ENCODE data around the gene RFX8.

DNA sequence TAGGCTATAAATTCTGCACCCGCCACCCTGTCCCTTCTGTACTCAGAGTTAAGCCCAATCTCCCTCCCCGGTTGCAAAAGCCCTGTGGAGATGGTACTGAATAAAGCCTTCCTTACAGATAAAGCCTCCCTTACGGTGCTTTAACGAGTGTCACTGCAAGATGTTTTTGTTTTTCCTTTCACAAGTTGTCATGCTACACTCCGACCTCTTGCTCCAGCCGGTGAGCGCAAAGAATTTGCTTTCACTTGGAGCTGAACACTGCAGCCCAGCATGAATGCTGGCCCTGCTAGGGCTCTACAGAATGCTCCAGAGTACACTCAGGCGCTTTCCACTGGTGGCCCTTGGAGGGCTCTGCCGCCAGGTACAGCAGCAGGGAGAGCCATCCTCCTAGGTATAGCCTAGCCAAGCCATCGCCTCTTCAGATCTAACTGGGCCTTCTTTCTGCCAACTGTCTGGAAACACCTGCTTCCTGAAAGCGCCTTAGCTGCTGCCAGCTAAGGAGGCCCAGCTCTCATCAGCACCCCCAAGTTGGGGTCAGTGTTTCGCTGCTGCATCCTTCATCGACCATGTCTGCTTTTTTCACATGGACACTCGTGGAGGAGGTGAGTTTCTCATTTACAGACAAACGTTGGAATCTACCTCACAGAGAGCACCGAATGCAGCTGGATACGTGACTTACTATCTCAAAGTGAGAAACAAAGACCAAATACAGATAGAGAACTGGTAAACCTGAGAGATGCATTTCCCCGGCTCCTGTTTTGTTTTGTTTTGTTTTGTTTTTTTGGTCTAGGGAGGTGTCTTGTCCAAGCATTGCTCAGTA lies 74.2 kb downstream of the RFX8 start:
- TF ChIP-seq, protein P1, sequence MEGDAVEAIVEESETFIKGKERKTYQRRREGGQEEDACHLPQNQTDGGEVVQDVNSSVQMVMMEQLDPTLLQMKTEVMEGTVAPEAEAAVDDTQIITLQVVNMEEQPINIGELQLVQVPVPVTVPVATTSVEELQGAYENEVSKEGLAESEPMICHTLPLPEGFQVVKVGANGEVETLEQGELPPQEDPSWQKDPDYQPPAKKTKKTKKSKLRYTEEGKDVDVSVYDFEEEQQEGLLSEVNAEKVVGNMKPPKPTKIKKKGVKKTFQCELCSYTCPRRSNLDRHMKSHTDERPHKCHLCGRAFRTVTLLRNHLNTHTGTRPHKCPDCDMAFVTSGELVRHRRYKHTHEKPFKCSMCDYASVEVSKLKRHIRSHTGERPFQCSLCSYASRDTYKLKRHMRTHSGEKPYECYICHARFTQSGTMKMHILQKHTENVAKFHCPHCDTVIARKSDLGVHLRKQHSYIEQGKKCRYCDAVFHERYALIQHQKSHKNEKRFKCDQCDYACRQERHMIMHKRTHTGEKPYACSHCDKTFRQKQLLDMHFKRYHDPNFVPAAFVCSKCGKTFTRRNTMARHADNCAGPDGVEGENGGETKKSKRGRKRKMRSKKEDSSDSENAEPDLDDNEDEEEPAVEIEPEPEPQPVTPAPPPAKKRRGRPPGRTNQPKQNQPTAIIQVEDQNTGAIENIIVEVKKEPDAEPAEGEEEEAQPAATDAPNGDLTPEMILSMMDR (conservative IDR thresholded peaks at IDR 0.05; ENCODE audit: low read depth, low read length) = no peak
- no peak for TF ChIP-seq EZH2 (IDR thresholded peaks at IDR 0.05; ENCODE audit: low read length, unreplicated experiment)
- no peak for TF ChIP-seq EZH2phosphoT487 (IDR thresholded peaks at IDR 0.05; ENCODE audit: borderline replicate concordance, low read length)

Data from PC-3 (cell line).